HCT116 (cell line): ENCODE data around the gene TRERF1.

Experiments used
- POLR2A ChIP-seq: IDR thresholded peaks from 2 replicates; pipeline ENCODE4 v1.7.0; 2011; ENCODE audit warnings: borderline replicate concordance; ENCODE audit not compliant: insufficient read depth, insufficient read length; ENCODE audit errors: extremely low read depth
- YY1 ChIP-seq: IDR thresholded peaks from 2 replicates; pipeline ENCODE4 v1.6.1; 2011; ENCODE audit warnings: low read length, low read depth, moderate library complexity, mild to moderate bottlenecking; ENCODE audit not compliant: insufficient replicate concordance; ENCODE audit errors: extremely low read depth
- ZBTB33 ChIP-seq: IDR thresholded peaks from 2 replicates; pipeline ENCODE4 v1.6.1; 2011; ENCODE audit warnings: mild to moderate bottlenecking, low read length, moderate library complexity; ENCODE audit not compliant: insufficient replicate concordance; ENCODE audit errors: extremely low read depth

GRCh38 chr6:42383421-42384205 is 68.1 kb downstream of the TRERF1 start:
- no peak for TF ChIP-seq POLR2A
- TF ChIP-seq YY1 = no peak
- TF ChIP-seq ZBTB33 = no peak
